ENCODE results near the gene ORM1. TPM values are rescaled to one million over a fixed set of nuclear protein-coding genes. Genes with fewer than 3 reads are reported as not detected.

The ORM1 gene
- total RNA-seq: not detected in 2 replicates

GRCh38 chr9:114322831-114323531, at the start of gene ORM1:
Gene ORM1 (plus strand): TSS chr9:114323098. CDS start chr9:114323134, 36 bp downstream.

GRCh38 chr9:114329625-114330022, 6.7 kb downstream of the ORM1 start, which contains the start of gene ORM2:
Gene ORM2 (plus strand): TSS chr9:114329869. CDS start chr9:114329905, 36 bp downstream.

Other genes starting within 250 kb of the ORM1 start
- not detected in 2 replicates for gene AMBP, start 244.8 kb upstream of the ORM1 start, total RNA-seq
- gene KIF12, start 223.8 kb upstream of the ORM1 start, total RNA-seq: not detected in 2 replicates
- 0.22 and 0.69 TPM in 2 replicates for gene COL27A1, start 167.6 kb upstream of the ORM1 start, total RNA-seq
- gene ORM2, start 6.8 kb downstream of the ORM1 start, total RNA-seq: not detected in 2 replicates
- 0.43 and 0.77 TPM in 2 replicates for gene AKNA, start 64.9 kb downstream of the ORM1 start, total RNA-seq
- gene WHRN, start 182.4 kb downstream of the ORM1 start, total RNA-seq: 0.22 and 0.34 TPM in 2 replicates